ENCODE data around the gene VEGFB. TPM values are rescaled to one million over a fixed set of nuclear protein-coding genes. Genes with fewer than 3 reads are reported as not detected.

The VEGFB gene
- total and polyA plus RNA-seq, 7 donors = 23.4 to 117 (median 94.9) TPM

DNA sequence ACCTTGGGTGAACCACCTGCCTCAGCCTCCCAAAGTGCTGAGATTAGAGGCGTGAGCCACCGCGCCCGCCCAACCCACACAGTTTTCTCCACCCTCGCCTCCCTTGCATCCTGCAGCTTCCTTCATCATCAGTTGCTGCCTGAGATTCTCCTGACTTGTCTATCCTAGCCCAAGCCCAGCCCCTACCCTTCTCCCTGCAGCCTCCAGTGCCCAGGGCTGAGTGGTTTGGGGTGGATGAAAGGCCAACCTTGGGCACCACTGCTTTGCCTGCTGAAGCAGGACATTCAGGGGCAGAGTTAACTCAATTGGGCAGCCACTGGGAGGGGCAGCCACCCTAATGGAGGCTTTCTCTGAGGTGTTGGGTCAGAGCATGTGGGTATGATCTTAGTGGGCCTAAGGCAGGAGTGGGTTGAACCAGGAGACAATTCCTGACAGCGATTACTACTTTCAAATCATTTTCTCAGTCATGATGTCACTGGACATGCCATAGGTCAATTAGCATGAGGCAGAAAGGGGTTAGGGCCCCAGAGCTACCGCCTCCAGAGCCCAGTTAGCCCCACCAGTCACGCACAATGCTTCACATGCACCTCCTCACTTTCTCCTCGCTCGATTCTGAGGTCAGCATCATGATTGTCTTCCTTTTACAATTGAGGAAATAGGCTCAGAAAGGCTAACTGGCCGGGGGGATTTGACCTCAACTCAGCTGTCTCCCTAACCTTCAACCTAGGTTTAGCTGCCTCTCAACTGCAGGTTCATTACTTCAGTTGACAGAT lies 5.5 kb downstream of the VEGFB start:
- peak overlapping the region; percentile 93 to 99 (median 98) for H3K27ac ChIP-seq
- no peak for DNase-seq
- H3K36me3 ChIP-seq = peaks cover 0 to 40% (median 5%) of the 10 kb centered on the region in 4 donors
- H3K4me3 ChIP-seq = peak overlapping the region; percentile 62 to 97 (median 89)
- 48 to 64% methylated on average over 11 of the region's 11 CpGs for WGBS, 2 donors
- H3K4me1 ChIP-seq = peaks cover 0 to 53% (median 38%) of the 10 kb centered on the region in 4 donors
- intact Hi-C loops (cut with DNase I) = no loop called here
- no peaks in the 10 kb centered on the region for H3K27me3 ChIP-seq
- no peak for TF ChIP-seq POLR2AphosphoS5 (IDR thresholded peaks at IDR 0.05)
- TF ChIP-seq POLR2A (IDR thresholded peaks at IDR 0.05) = no peak
- no peak for TF ChIP-seq EP300 (IDR thresholded peaks at IDR 0.05)
- TF ChIP-seq, protein P1, sequence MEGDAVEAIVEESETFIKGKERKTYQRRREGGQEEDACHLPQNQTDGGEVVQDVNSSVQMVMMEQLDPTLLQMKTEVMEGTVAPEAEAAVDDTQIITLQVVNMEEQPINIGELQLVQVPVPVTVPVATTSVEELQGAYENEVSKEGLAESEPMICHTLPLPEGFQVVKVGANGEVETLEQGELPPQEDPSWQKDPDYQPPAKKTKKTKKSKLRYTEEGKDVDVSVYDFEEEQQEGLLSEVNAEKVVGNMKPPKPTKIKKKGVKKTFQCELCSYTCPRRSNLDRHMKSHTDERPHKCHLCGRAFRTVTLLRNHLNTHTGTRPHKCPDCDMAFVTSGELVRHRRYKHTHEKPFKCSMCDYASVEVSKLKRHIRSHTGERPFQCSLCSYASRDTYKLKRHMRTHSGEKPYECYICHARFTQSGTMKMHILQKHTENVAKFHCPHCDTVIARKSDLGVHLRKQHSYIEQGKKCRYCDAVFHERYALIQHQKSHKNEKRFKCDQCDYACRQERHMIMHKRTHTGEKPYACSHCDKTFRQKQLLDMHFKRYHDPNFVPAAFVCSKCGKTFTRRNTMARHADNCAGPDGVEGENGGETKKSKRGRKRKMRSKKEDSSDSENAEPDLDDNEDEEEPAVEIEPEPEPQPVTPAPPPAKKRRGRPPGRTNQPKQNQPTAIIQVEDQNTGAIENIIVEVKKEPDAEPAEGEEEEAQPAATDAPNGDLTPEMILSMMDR (IDR thresholded peaks at IDR 0.05) = no peak
- no peaks in the 10 kb centered on the region for H3K9me3 ChIP-seq

DNA sequence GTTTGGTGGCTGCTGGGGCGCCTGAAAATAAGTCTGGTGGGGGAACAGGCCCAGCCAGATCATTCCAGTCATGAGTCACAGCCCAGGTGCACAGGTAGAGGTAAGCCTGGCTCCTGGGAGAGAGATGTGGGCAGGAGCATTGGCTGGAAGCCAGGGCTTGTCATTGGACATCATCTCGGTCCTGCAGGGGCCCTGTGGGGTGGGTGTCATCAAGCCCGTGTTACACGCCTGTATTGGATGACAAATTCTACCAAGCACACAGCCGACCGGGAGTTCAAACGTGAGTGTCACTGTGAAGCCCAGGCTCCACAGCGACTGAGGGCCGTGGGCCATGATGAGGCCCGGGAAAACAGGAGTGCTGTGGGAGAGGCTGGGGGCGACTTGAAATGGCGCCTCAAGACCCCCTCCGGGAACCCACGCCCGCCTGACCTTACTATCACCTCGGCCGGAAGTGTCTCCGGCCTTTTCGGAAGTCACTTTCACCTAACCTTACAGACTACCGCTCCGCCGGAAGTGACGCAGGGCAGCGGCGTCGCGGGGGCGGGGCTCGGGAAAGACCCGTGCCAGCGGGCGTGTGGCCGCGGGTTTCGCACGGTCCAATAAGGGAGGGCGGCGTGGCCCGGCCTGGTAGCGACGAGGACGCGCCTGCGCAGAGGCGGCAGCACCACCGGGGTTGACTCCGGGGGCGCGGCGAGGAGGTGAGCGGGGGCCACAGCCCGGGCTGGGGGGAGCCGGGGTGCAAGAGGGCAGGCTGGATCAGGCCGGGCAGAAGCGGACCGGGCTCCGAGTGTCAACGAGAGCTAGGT lies 6.3 kb downstream of the VEGFB start, which contains the start of gene FKBP2:
Gene FKBP2, plus strand, starts transcription at position 661 of the 806 bp plus-strand sequence. CDS start 1,293 bp downstream, outside the sequence.
- peak; percentile 99 for DNase-seq
- peaks cover 0 to 40% (median 5%) of the 10 kb centered on the region in 4 donors for H3K36me3 ChIP-seq
- H3K27me3 ChIP-seq = no peaks in the 10 kb centered on the region
- TF ChIP-seq, protein P1 (IDR thresholded peaks at IDR 0.05) = no peak
- peak in 2 of 4 donors; percentile 33 to 79 for TF ChIP-seq EP300 (IDR thresholded peaks at IDR 0.05)
- TF ChIP-seq POLR2AphosphoS5 (IDR thresholded peaks at IDR 0.05) = peak; percentile 95 to 98 (median 97)
- TF ChIP-seq POLR2A (IDR thresholded peaks at IDR 0.05) = peak; percentile 78 to 87
- H3K4me1 ChIP-seq = peaks cover 0 to 53% (median 39%) of the 10 kb centered on the region in 4 donors
- intact Hi-C loops (cut with DNase I) = no loop called here
- H3K27ac ChIP-seq = peak within 1 kb of the TSS; percentile 93 to 99 (median 98)
- 1% methylated on average over 58 of the region's 58 CpGs for WGBS, 2 donors
- H3K4me3 ChIP-seq = peak within 1 kb of the TSS; percentile 85 to 97 (median 94)
- H3K9me3 ChIP-seq = no peaks in the 10 kb centered on the region

DNA sequence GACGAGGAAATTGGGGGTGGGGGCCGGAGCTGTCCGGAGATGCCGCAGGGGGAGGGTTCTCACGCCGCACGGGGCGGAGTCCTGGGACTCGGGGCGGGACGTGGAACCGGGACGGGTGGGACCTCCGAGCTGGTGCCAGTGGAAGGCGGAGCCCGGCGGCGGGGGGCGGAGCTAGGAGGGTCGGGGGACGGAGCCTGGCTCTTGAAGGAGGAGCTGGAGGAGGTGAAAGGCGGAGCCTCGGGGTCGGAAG lies 6.8 kb downstream of the VEGFB start:
- peak overlapping the region; percentile 62 to 97 (median 89) for H3K4me3 ChIP-seq
- peak overlapping the region; percentile 93 to 99 (median 98) for H3K27ac ChIP-seq
- no peak for TF ChIP-seq POLR2AphosphoS5 (IDR thresholded peaks at IDR 0.05)
- TF ChIP-seq, protein P1 (IDR thresholded peaks at IDR 0.05) = no peak
- no peak for TF ChIP-seq EP300 (IDR thresholded peaks at IDR 0.05)
- no peak for TF ChIP-seq POLR2A (IDR thresholded peaks at IDR 0.05)
- WGBS, 2 donors = 0 to 1% methylated on average over 24 of the region's 24 CpGs
- no peaks in the 10 kb centered on the region for H3K27me3 ChIP-seq
- no peaks in the 10 kb centered on the region for H3K9me3 ChIP-seq
- peaks cover 0 to 40% (median 5%) of the 10 kb centered on the region in 4 donors for H3K36me3 ChIP-seq
- peak; percentile 100 for DNase-seq
- peaks cover 0 to 53% (median 38%) of the 10 kb centered on the region in 4 donors for H3K4me1 ChIP-seq
- intact Hi-C loops (cut with DNase I) = no loop called here

DNA sequence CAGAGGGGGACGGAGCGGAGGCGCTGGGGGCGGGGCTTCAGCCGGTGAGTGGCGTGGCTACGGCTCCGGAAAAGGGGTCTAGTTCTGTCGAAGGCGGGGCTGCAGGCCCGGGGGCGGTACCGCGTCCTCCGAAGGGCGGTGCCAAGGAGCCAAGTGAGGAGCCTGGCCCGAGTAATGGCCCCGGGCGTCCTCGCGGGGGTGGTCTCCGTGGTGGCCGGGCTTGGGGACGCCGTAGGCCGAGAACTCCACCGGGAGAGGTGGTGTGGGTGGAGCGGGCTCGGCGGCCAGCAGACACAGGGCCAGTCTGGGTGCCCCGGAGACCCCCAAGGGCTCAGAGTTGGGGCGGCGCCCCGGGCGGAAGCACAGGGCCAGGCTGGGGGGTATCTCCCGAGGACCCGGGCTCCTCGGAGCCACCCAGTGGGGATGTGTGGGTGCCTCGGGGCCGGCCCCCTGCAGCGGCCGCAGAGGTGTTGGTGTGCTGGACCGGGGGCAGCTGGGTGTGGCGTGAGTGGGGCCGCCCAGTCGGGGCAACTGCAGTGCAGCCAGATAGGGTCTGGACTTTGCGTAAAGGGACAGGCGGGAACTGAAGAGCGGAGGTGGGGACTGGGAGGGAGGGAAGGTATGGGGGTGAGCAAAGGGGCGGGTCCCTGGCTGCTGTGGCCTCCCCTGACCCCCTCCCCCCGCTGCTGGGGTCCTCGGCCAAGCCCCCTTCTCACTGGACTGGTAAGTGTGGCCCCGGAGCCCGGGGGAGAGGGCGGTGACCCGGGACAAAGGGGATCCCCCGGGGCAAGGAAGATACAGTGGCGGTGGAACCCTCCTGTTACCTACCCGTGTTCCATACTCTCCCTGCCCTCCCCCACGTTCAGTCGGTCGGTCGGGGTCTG lies 7.3 kb downstream of the VEGFB start:
- Histone ChIP-seq H3K4me3 (peak overlapping the region; percentile 85 to 97 (median 94)), H3K27ac (peak overlapping the region; percentile 93 to 99 (median 98)), H3K9me3 (no peaks in the 10 kb centered on the region), H3K27me3 (no peaks in the 10 kb centered on the region), H3K36me3 (peaks cover 0 to 37% (median 5%) of the 10 kb centered on the region in 4 donors), H3K4me1 (peaks cover 0 to 54% (median 38%) of the 10 kb centered on the region in 4 donors)
- TF ChIP-seq, protein P1 (IDR thresholded peaks at IDR 0.05) = no peak
- peak; percentile 29 to 91 for TF ChIP-seq POLR2A (IDR thresholded peaks at IDR 0.05)
- peak; percentile 83 to 91 (median 85) for TF ChIP-seq POLR2AphosphoS5 (IDR thresholded peaks at IDR 0.05)
- no peak for TF ChIP-seq EP300 (IDR thresholded peaks at IDR 0.05)
- 0 to 1% methylated on average over 63 of the region's 63 CpGs for WGBS, 2 donors
- peak; percentile 86 for DNase-seq
- intact Hi-C loops (cut with DNase I) = no loop called here

Measured in sigmoid colon (tissue), 7 donors.